GM21423 (cell line): ENCODE results near the gene GET4.
A peak's percentile ranks its signal among the peaks of the same experiment; 100 is the strongest.
"Not testable (repeated sequence)": the region's sequence is repeated elsewhere in the genome, so short reads cannot be mapped to it uniquely, and the experiment has no call there.

ENCODE experiments used
- ATAC-seq: cut with Tn5 transposase; IDR thresholded peaks from one replicate; pipeline ENCODE4 v1.9.1; 2021; ENCODE audit warnings: mild to moderate bottlenecking, moderate library complexity; ENCODE audit not compliant: unreplicated experiment

The GET4 gene

GRCh38 chr7:913736-914520, 37.6 kb downstream of the GET4 start:
- no peak for ATAC-seq

GRCh38 chr7:914521-915194, 38.3 kb downstream of the GET4 start:
- no peak for ATAC-seq

- ATAC-seq: no peak
Measured at GRCh38 chr7:915291-916218, 39.2 kb downstream of the GET4 start.

- ATAC-seq: no peak
Measured at GRCh38 chr7:916291-916941, 40.1 kb downstream of the GET4 start.

GRCh38 chr7:917255-918117, 41.1 kb downstream of the GET4 start:
- no peak for ATAC-seq

GRCh38 chr7:918118-918425, 41.7 kb downstream of the GET4 start:
- ATAC-seq: no peak

- no peak for ATAC-seq
Measured at GRCh38 chr7:918441-919113, 42.2 kb downstream of the GET4 start.

- ATAC-seq: no peak
Measured at GRCh38 chr7:919114-919442, 42.7 kb downstream of the GET4 start.

- ATAC-seq: no peak
Measured at GRCh38 chr7:919924-920341, 43.6 kb downstream of the GET4 start.

GRCh38 chr7:920351-921070, 44.2 kb downstream of the GET4 start:
- no peak for ATAC-seq

- ATAC-seq: no peak
Measured at GRCh38 chr7:921071-921461, 44.7 kb downstream of the GET4 start.

- ATAC-seq: no peak
Measured at GRCh38 chr7:921581-922333, 45.4 kb downstream of the GET4 start.

- ATAC-seq: peak; percentile 3
Measured at GRCh38 chr7:922334-923107, 46.2 kb downstream of the GET4 start.

GRCh38 chr7:923108-924041, 47.0 kb downstream of the GET4 start:
- peak; percentile 70 for ATAC-seq

GRCh38 chr7:924042-924441, 47.7 kb downstream of the GET4 start:
- ATAC-seq: not testable (repeated sequence)

GRCh38 chr7:924541-925231, 48.3 kb downstream of the GET4 start:
- peak; percentile 46 for ATAC-seq
